NB4 (cell line): Measurements from ENCODE around the gene NTN3.

Source experiments
- CTCF ChIP-seq: IDR thresholded peaks from one replicate; pipeline ENCODE4 v1.5.1; 2012; ENCODE audit warnings: low read depth, low read length
- MAX ChIP-seq: IDR thresholded peaks from 2 replicates; pipeline ENCODE4 v1.6.1; 2011; ENCODE audit warnings: low read depth, low read length

GRCh38 chr16:2471016-2471652, at the start of gene NTN3:
- TF ChIP-seq CTCF, result no peak
- no peak for TF ChIP-seq MAX
